HS-5 (cell line): Measurements from ENCODE around the gene EID1.
"Not testable (repeated sequence)": the region's sequence is repeated elsewhere in the genome, so short reads cannot be mapped to it uniquely, and the experiment has no call there.

ENCODE experiments used
- DNase-seq: peaks from one replicate; pipeline ENCODE4 v3.0.0-alpha.2; 2012; ENCODE audit warnings: low read depth

Gene EID1

GRCh38 chr15:48869966-48870365 lies 8.0 kb upstream of the EID1 start:
- no peak for DNase-seq

DNA sequence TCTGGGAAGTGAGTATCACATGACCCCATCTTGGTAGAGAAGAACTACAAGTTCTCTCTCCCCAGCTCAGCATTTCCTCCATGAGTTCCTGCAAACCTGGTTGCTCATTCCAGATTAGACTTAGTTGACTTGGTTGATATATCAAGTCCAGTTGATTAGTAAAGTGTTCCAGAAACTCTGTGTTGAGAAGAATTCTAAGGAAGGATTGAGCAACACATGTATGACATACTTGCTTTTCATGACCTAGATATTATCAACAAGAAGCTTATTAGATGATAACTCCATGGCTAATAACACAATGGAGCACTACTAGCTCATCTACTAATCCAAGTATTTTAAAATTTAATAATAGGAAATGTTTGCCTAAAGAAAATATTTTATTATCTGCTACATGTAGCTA lies 6.4 kb upstream of the EID1 start:
- no peak for DNase-seq

DNA sequence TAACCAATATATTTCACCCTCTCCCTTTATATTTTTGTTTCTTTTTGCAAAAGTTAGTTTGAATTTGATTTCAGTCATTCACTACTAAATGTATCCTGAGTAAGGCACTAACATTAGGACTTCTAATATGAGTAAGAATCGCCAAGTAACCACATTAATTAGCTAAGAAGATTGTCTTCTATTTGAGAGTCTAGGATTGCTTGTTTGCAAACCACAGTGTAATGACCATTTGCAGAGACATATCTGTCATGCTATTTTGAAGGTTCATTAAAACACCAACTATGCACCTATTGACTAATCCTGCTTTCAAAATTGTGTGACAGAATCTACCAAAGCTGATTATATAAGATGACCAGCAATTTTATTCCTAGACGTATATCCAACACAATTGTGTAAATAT lies 5.3 kb upstream of the EID1 start:
- no peak for DNase-seq

DNA sequence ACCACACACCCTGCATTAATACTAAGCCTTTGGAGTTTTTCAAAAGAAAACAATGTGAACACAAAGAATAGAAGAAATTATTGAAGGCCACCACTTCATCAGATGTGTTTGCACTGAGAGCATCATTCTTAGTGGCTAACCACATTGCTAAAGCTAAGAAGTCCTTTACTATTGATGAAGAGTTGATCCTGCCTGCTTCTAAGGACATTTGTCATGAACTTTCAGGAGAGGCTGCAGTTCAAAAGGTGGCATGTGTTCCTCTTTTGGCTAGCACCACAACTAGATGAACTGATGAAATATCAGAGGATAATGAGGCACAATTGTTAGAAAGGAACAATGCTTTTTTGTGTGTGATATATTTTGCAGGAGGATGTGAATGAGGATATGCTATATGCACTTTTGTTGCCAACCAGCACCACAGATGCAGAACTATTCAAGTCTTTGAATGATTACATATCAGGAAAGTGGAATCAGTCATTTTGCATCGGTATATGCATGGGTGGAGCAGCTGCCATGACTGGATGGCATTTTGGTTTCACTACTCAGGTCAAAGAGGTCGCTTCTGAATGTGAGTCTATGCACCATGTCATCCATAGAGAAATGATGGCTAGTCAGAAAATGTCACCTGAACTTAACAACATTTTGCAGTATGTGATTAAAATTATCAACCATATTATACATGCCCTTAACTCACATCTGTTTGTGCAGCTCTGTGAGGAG lies 2.5 kb upstream of the EID1 start:
- DNase-seq = no peak

- DNase-seq = no peak
Measured at GRCh38 chr15:48876057-48876456, 1.9 kb upstream of the EID1 start.

DNA sequence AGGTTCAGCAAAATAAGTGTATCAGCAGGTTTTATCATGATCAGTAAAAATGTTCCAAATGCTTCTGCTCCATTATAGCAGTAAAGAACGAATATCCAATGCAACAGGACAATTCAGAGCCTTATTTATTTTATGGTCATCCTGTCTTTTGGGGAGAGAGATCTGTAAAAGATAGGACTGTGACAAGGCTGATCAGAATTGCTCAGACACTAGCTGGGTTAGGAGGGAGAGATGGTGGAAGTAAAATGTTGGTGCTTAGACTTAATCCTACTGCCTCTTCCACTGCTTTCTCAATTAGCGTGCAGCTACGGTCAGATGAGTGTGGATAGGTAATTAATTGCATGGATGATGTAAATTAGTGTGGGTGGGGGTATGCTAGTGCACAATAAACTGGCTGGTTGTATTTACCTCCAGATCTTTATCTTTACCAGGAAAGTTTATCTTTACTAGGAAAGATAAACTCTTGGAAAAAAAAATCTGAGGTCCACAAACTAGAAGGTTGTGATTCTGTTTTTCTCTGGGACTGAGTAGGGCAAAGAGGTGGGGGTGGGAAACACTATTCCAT lies 2.2 kb downstream of the EID1 start:
- no peak for DNase-seq

- no peak for DNase-seq
Measured at GRCh38 chr15:48883699-48884098, 5.8 kb downstream of the EID1 start.

DNA sequence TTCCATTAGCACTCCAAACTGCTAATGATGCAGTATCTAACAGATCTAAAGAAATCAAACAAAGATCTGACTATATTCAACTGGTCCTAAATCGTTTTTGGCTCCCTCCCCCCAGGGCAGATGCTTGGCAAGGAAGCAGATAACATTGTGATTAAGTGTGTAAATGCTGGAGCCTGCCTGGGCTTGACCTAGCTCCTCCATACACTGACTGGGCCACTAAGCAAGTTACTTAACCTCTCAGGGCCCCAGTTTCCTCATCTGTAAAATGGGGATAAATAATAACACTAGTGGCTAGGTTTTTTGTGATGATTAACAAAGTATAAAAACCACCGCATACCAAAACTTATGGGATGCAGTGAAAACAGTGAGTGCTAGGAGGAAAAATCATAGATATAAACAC lies 9.2 kb downstream of the EID1 start:
- DNase-seq = no peak

- DNase-seq = no peak
Measured at GRCh38 chr15:48888191-48888590, 10.3 kb downstream of the EID1 start.

GRCh38 chr15:48888836-48889235 lies 10.9 kb downstream of the EID1 start:
- no peak for DNase-seq

- no peak for DNase-seq
Measured at GRCh38 chr15:48889925-48890324, 12.0 kb downstream of the EID1 start.

DNA sequence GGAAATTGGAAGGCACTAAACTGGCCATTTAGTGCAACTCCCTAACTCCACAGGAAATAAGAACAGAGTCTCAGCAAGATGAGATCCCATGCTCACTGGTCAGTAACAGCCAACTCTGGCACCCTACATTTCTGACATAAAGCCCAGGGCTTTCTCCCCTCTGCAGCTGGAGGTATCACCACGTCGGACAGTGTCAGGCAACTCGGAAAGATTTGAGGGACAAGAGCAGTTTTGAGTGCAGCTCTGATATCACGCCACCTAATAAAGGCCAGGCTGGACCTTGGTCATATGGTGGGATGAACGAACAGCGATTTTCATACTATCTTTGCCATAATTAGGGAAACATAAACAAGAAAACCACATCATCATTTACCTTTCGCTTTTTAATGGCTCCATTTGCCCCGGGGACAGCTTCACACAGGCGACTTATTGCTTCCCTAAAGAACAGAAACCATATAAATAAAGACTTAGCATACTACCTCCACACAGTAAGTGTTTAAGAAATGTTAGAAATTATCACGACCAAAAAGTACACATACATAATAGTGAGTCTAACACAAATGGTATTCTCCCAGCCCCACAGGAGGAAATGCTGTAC lies 12.5 kb downstream of the EID1 start:
- no peak for DNase-seq

- DNase-seq = no peak
Measured at GRCh38 chr15:48891232-48891765, 13.4 kb downstream of the EID1 start.

- no peak for DNase-seq
Measured at GRCh38 chr15:48893311-48893710, 15.4 kb downstream of the EID1 start.

GRCh38 chr15:48896869-48897814 lies 19.2 kb downstream of the EID1 start:
- no peak for DNase-seq

DNA sequence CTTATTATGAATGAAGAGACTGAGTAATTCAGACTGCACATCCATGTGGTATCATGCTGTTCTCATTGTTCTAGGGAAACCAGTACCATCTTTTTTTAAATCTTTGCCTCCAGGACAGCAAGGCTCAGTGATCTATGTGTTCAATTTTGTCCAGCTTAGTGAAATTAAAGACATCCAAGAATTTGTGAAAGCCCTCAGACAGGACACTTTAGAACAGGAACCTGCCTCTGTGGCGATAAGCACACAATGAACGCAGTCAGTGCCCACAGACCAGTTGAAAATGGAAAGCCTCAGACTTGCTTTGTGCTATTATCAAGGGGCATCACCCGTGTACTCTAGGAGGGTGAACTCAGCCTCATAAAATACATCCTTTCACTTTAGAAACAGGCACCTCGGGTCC lies 20.1 kb downstream of the EID1 start:
- no peak for DNase-seq

- no peak for DNase-seq
Measured at GRCh38 chr15:48898446-48898845, 20.5 kb downstream of the EID1 start.

DNA sequence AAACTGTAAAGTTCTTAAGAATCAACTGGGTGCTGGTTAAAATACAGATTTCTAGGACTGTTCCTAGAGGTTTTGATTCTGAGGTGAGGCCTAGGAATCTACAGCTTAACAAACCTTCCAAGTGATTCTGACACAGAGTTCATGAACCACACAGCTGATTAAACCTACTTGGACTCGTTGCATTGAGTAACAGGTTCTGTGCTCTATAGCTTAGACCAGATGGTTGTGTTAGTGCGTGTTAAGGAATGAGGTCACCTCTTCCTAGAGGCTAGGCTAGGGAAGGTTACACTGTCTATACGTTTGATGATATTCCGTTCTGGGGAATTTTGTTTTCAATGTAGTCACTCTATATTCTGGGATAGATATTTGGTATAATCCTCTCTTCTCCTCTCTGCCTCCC lies 21.9 kb downstream of the EID1 start:
- DNase-seq = no peak

GRCh38 chr15:48904758-48905157 lies 26.8 kb downstream of the EID1 start:
- no peak for DNase-seq

DNA sequence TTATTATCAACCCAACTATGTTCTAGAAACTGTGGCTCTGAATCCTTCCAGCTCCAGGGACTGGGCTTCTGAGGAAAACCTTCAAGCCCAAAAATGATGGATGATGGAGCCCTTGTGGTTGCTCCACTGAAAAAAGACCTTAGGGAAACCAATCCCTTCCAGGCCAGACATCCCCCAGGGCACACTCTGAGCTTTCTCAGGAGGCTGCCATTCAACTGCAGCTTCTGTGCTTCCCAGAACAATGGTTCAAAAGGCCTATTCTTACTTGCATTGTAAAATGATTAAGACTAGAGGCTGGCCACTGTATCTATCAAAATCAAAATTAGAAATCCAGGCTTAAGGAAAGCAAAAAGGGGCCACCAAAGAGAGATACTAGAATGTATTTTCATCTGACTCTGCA lies 27.3 kb downstream of the EID1 start:
- no peak for DNase-seq

GRCh38 chr15:48905847-48906246 lies 27.9 kb downstream of the EID1 start:
- DNase-seq = no peak

DNA sequence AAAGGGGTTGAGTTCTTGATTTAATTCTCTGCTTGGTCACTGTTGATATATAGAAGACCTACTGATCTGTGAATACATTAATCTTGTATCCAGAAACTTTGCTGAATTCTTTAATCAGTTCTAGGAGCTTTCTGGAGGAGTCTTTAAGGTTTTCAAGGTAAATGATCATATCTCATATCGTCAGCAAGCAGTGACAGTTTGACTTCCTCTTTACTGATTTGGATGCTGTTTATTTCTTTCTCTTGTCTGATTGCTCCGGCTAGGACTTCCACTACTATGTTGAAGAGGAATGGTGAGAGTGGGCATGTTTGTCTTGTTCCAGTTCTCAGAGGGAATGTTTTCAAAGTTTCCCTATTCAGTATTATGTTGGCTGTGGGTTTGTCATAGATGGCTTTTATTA lies 31.4 kb downstream of the EID1 start:
- not testable (repeated sequence) for DNase-seq
